Stimulated activated naive CD4-positive, alpha-beta T cell treated with Interleukin-2 at 50 U/mL for 16 hours (primary cell): Measurements from ENCODE around the gene DOCK9.

Experiments used
- DNase-seq: peaks from one replicate; lab custom pipeline; 2025; lab: John Stamatoyannopoulos, UW

The DOCK9 gene

DNA sequence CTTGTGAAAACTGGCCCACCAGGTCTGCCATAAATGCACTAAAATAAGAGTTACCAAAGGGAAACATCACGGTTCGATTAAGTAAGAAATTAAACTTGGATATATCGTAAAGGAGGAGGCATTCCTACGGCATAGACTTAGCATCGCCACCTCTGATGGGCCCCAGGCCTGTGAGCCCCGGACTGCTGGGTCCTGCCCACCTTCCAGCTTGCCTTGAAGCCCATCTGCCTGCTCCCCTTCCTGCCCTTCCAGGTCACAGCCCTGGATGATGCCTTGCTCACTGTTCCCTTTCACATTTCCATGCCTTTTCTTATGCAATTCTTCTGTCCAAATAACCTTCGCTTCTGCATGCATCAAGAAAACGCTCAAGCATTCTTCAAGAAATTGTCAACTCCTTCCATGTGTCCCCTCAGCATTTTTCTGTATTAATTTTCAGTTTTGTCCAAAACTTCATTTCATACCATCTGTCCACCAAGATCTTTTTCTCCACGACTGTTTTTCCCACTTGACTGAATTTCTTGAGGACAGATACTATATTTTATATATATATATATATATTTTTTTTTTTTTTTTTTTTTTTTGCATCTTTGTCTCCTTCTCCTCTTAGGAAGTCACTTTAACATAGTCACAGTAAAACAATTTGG lies 91.2 kb downstream of the DOCK9 start:
- no peak for DNase-seq

DNA sequence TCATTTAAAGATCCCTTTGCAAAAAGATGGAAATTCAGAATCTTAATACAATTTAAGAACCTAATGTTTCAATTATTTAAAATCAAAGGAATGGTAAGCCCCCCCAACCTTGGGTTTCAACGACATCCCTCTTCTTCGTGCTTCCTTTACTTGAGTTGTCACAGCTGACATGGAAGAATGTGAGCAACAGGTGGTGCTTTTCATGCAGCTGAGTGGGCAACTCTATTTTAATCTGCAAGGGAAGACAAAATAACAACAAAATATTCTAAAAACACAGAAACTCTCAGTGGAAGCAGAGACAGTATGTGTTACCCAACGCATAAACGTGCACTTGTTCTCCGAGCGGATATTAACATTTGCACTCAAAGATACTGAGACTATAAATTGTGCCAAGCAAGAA lies 92.3 kb downstream of the DOCK9 start:
- no peak for DNase-seq

DNA sequence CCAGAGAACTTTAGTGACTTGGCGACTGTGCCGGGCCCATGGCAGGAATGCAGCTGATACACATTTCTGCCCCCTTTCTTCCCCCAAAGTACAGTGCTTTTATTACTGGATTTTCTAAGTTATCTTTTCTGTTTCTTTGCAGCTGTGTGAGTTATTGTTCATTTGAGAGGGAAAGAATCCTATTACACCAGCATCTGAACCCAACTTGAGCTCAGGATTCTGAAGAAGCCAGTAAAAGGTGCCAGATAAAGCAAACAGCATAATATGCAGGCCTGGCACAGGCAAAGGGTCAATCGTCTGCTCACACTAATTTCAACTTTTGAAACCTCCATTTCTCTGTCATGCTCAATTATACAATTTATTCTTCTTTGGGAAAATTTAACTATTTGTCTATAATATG lies 93.9 kb downstream of the DOCK9 start:
- DNase-seq: no peak

DNA sequence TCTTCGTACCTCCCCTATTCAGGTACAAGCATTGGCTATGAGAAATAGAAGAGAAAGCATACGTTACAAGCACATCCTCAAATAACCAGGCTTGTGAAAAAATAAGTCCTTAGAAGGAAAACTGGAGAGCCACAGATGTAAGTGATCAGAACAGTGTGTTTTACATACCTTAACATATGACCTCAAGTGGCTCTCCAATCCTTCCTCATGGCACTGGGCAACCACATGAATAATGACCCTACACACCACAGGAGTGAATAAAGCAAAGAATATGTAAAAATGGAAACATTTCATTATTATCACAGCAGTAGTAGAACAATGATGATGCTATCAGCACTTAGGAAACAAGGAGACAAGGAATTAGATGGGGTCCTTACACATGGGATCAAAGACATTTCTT lies 96.5 kb downstream of the DOCK9 start:
- no peak for DNase-seq

DNA sequence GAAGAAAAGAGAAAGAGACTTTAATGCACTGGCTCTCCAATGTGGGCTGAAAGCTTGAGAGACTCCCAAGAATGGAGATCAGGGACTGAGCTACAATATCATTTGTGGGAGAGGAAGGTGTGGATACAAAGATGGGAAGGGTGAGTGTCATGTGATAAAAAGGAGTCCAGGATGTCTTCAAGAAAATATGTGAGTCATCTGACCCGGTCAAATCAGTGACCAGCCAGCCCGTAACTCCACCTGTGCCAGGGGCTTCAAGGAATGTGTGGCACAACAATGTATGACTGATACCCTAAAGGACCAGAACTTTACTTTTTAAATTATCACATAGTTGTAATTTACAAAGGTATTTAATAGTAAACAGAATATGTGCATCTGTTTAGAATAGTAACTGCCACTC lies 97.2 kb downstream of the DOCK9 start:
- DNase-seq: no peak

DNA sequence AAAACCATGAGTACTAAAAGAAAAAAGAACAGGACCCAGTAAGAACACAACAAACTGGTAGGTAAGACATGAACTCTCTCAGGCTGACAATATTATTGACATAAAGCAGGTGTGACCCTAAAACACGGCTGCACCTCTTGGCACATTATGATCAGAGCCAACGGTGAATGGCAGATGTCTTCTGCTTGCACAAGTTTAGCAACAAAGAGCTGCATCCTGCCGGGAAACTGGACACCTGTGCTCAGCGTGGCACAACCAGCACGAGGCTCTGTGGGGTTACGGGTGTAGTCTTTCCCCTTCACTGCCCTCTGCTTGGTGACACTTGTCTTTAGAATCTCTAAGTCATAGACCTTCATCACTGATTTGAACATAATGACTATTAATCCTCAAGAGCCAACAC lies 97.9 kb downstream of the DOCK9 start:
- DNase-seq: no peak

DNA sequence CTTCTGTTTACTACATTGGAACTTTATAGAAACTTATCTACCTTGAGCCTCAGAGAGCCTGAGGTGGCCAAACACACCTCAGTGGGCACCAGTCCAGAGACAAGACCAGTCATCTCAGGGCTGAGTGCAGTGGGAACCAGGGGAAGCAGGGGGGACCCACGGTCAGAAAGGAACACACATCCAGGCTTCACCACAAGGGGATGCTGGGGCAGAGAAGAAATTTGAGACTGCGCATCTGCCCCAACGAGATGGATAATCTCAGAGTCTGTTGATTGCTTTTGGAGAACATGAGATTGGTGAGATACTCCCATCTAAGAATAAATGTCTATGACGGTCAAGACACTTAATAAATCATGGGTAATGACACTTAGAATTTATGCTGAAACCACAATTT lies 98.7 kb downstream of the DOCK9 start:
- DNase-seq: no peak

DNA sequence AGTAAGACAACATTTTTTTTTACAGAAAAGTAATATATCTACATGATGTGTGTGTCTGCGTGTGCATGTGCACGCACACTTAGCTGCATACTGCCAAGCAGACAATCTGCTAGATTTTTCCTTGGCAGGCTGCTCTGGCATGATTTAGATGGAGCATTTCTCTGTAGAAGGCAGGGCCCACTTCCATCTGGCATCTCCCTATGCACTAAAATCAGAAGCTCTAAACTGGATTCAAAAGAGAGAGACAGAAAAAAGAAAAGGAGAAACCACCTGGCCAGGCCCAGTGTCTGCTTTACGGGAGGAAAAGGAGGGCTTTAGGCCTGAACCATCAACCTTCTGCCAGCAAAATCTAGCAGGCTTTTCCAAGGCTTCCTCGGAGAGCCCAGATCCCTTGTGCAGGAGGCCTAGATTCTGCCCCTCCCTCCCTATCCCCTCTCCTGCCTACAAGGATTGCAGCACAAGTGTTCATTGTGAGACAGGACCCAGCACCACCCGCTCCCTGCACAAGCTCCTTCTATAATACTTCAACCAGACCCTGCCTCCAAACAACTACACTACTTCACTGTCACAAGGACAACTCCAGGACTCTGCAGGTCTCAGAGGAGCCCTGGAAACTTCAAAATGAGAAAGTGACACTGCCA lies 99.3 kb downstream of the DOCK9 start:
- DNase-seq: no peak

DNA sequence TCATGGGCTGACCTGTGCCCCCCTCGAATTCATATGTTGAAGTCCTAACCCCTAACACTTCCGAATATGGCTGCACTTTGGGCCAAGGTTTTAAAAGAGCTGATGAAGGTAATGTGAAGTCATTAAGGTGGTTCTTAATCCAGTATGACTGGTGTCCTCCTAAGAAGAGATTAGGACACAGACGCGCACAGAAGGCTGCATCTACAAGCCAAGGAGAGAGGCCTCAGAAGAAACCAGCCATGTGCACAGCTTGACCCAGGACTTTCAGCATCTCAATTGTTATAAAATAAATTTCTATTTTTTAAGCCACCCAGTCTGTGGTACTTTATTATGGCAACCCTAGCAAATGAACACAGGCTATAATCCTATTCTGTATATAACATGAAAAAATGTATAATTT lies 99.9 kb downstream of the DOCK9 start:
- no peak for DNase-seq

DNA sequence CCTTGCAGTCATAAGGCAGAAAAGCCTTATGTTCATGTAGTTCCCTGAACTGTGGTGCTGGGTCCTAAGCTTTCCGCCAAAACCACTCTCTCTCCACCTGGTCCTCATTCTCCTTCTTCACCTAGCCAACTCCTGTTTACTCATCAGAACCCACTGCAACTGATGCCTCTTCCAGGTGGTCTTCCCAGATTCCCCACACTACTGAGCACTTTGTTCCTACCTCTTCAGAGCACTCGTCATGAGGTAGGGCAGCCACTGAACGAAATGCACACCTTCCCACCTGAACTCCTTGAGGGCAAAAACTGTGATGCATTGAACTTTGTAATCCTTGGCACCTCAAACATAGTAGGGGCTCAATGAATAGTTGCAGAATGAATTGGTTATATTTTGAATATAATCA lies 100.4 kb downstream of the DOCK9 start:
- DNase-seq: no peak

DNA sequence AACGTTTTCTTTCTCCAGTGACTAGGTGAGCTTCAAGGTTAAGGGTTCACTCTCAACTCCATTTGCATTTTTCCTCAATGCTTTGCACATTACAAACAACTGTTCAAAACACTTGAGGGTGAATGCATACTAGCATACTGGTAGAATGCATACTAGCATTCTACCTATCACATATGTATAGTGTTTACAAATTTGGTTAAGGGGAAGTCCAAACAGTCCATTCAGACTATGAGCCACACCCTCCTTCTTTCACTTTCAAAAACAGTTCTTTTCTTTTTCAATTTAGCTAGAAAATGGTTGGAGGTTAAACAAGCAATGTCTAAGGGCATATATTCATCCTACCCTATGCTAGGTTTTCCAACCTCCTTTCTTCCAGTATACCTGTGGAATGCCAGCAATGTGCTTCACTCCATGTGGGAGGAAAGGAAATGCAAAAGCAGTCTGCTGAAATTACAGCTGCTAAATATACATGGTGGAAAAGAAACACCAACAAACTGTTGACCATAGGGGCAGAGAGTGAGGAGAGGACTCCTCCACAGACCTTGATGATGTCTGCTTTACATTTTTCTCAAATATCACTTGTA lies 102.6 kb downstream of the DOCK9 start:
- no peak for DNase-seq

DNA sequence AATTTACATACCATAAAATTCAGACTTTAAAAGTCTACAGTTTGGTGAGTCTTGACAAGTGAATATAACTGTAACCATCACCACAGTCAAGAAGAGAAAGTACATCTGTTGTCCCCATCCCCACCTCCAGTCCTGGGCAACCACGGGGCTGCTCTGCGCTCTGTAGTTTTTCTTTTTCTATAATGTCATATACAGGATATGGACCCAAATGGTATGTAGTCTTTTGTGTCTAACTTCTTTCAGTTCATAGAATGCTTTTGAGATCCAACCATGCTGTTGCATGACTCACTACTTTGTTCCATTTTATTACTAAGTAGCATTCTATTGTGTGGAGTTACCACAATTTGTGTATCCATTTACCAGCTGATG lies 103.9 kb downstream of the DOCK9 start:
- no peak for DNase-seq

DNA sequence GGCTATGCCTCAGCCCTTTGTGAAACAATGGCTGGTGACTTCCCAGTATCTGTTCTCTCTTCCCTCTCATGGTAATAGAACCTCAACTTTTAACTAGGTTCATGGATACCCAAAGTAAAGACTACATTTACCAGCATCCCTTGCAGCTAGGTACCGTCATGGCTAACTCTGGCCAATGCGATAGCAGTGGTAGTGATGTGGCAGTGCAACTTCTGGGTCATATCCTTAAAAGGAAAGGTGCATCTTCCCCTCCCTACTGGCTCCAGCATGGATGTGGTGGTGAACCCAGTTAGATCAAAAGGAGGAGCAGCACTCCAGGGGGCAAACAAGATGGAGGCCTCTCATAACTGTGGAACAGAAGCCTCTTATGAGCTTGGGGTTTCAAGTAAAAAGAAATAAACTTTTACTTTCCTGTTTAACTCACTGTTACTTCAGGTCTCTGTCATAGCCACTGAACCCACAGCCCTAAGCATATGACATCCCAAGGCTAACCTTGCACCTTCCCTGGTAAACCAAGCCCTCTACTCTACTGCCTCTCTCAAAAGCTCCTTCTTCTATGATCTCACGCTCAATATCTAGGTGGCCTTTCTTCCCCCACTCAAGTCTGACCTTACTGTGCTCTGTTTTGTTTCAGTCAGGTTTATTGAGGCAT lies 104.4 kb downstream of the DOCK9 start:
- no peak for DNase-seq

DNA sequence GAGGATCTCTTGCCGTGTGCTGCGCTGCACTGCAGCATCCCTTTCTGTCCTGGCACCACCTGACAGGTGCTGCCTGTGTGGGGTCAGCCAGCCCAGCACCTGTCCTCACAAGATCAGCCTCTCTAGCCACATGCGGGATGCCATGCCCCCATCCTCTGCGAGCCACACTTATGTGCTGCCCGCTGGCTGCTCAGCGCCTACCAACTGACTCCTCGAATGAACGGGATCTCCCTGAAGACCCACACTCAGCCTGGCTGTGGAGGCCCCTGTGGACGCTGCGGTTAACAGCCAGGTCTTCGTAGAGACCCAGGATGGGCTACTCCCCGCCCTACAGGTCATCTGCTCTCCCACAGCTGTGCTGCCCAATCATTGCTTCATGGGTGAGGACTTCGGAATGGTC lies 106.1 kb downstream of the DOCK9 start:
- no peak for DNase-seq

DNA sequence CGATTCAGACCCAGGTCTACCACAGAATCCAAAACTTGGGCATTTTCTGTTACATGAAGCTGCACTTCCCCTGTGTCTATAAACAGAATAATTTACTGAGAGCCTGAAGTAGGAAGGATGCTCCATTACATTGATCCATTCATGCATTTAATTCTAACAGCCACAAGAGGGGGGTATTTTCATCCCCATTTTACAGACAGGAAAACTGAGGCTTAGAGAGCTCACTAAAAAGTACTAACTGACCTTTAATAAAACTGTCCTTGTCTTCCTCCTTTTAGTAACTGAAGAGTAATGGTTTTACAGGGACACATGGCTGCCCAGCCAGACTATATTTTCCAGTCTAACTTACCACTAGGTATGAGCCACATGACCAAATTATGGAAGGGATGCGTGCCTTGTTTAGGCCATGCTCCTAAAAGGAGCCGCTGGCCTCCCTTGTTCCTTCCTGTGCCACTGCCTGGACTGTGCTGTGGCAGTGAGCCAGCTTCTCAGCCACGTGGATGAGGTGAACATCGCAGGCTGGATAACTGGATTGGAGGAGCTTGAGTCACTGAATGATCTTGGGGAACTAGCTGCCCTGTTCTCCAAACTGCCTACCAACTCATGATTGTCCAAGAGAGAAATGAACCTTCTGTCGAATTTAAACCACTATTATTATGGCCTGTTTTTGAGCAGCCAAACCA lies 108.3 kb downstream of the DOCK9 start:
- no peak for DNase-seq

DNA sequence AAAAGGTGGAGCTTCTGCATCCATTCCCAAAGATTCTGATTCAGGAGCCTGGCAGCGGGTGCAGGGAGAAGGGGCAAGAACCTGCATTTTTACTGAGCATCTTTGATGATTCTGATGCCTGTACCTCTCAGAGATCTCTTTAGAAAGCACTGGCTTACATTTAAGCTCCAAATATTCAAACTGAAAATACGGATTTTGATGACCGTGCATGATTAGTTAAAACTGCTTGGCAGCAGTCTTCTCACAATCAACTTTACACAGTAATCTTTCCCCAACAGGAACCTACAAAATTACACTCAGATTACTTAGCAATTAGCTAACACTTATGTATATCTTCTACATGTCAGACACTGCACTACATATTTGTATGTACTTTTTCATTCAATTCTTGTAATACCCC lies 108.9 kb downstream of the DOCK9 start:
- no peak for DNase-seq

DNA sequence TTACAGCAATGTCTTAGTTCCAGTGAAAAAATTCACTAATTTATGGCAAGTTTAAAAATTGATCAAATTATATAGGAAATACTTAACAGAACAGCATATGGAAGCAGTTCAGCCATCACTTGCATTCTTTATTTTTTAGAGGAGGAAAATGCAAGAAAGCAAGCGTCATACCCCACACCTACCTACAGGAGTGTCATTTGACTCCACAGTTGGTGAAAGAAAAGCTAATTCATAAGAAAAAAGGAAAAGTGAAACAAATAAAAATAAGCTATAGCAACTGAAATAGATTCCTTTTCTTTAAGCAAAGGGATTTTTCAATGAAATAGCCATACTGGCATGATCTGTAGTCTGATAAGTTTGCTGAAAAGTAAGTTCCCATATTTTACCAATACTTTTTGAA lies 111.0 kb downstream of the DOCK9 start:
- DNase-seq: no peak

DNA sequence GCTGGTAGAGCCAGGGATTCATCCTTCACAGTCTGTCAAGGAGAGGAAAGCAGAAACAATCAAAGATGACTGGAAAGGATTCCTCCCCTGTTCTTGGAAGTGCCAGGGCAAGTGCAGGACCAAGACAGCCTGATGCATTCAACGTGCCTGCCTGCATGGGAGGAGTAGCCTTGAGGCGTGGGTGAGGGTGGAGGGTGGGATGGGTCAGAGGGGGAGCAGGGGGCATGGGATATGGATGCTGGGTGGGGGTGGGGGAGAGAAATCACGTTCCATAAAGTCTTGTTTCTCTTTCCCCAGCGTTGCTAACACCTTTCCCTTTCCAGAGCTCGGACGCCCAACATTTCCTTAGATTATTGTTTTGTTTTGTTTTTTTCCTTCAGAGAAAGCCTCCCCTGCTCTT lies 117.4 kb downstream of the DOCK9 start:
- no peak for DNase-seq

DNA sequence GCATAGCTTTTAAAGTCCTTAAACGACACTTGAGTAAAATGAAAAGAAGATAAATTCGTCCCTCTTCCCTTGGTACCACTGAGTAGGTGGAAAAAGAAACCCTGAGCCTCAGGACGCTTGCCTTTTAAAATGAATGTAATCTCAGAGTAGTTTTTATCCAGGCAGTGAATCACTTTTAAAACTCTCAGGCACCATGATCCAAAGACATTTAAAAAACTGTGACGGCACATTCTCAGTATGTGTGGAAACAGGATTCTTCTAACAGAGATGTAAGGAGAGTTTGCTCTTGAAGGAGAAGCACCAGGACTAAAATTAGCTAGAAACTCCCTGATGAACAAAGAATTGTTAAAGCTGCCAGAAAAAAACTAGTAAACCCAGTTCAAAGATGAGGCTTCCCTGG lies 119.7 kb downstream of the DOCK9 start:
- DNase-seq: no peak

DNA sequence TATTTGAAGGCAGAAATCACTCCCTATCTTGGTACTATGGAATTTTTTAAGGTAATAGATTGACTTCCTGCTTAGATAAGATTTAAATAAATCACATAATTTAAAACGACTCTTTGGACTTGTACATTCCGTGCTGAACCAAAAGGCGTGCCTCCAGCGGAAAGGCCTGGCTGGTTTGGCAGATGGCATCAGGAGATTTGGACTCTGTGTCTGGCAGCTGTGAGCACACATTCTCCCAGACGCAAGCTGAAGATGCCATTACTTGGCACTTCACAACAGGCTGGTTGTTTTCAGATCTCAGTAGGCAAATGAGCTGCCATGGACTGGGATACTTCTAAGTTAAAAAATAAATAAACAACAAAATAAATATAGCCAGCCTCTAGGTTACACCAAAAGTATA lies 120.9 kb downstream of the DOCK9 start:
- no peak for DNase-seq

DNA sequence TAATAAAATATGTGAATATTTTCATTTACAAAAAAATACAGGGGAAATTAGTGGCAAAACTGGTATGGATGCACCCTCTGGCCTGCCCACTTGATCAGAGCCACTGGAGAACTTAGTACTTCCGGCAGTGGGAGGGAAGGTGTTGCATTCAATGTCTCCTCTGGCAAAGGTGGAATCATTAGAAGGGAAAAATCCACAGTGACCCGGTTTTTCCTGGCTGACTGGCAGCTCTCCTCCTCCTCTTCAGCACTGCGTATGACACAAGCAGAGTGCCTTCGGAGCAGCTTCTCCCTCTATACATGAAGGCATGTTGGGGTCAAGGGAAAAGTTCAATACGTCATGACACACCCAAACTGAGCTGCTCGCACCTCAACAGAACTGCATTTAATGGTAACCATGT lies 123.4 kb downstream of the DOCK9 start:
- no peak for DNase-seq

DNA sequence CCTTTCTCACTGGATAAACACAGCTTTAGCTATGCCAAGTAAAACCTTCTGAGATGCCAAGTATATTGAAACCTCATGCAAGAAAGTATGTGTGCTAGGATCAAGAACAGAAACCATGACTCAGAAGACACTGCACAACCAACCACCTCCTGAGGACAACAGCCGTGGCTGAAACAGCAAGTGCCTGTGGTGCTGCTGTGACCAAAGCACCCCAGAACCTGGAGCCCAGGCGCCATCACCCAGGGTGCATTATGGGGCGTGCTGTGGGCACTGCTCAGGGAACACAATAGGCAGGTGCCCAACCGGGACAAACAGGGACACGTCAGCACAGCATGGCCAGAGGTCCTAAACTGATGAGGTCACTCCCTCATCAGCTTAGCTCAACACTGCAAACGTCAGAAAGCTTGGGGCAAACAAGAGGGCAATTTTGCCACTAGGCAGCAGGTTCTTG lies 124.1 kb downstream of the DOCK9 start:
- peak; percentile 50 for DNase-seq

DNA sequence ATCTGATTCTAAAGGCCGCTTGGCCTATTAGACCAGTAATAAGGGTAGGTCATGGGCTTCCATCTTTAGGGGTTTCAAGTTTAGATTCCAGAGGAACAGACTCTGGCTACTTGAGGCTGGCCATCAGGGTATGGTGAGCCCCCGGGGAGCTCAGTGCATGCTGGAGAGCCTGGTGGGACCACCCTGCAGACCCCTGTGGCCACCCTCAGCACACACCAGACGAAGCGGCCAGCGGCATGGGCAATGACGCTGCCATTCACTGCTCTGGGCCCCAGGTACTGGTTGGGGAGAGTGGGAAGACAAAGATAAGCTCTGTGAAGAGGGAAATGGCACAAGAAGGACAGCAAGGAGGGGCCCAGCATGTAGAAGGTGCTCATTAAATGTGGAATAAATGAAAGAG lies 126.6 kb downstream of the DOCK9 start:
- DNase-seq: no peak
